Measurements from ENCODE around the gene CTSL. TPM values are rescaled to one million over a fixed set of nuclear protein-coding genes. Genes with fewer than 3 reads are reported as not detected.
A peak's percentile ranks its signal among the peaks of the same experiment; 100 is the strongest.

The CTSL gene
- total and polyA plus RNA-seq, 2 experiments from 2014 or later = 34.5 to 35.3 TPM

DNA sequence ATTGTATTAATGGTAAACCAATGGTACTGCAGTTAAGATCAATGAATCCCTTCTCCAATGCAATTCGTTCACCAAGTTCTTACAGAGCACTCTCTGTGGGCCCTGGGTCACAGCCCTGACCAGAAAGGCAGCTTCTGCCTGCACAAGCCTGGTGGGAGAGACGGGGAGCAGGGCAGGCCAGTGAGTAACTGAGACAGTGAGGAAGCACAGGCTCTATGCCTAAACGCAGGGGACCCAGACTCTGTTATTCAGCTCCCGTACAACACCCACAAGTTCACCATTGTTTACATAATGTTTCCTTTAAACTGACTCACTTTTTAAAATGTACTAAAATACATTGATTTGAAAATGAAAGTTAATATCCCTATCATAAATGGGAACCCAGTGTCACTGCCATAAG lies 40.5 kb upstream of the CTSL start:
- Histone ChIP-seq H3K4me3 (no peak overlapping the region), H4K20me1 (replicated peaks; ENCODE audit: insufficient read depth) (no peaks in the 10 kb centered on the region; the same call in none of the 2 replicates), H2AFZ (no peak overlapping the region), H3K4me2 (no peak overlapping the region), H3F3A (replicated peaks; ENCODE audit: low read depth) (no peaks in the 10 kb centered on the region), H3K9me2 (ENCODE audit: insufficient read depth) (no peaks in the 10 kb centered on the region), H3K4me1 (ENCODE audit: insufficient read depth) (0 out of 2 replicates have a peak, but pooled peaks cover 4% of the 10 kb centered on the region), H3K27ac (ENCODE audit: low read depth) (no peak overlapping the region), H3K36me3 (ENCODE audit: insufficient read depth) (peaks cover 20% of the 10 kb centered on the region), H3K27me3 (ENCODE audit: insufficient read depth) (no peaks in the 10 kb centered on the region), H3K79me2 (replicated peaks; ENCODE audit: insufficient read depth) (peaks cover 25% of the 10 kb centered on the region)
- TF ChIP-seq ETS1 (IDR thresholded peaks at IDR 0.05) (no peak), POLR2AphosphoS5 (IDR thresholded peaks at IDR 0.05; ENCODE audit: low read depth) (no peak), EZH2 (IDR thresholded peaks at IDR 0.05; ENCODE audit: low read depth, unreplicated experiment) (no peak), ZNF462 (CRISPR knock-in tag; IDR thresholded peaks at IDR 0.05) (no peak), ZNF331 (CRISPR knock-in tag; IDR thresholded peaks at IDR 0.05; ENCODE audit: low read depth) (no peak), ZNF114 (CRISPR knock-in tag; IDR thresholded peaks at IDR 0.05) (no peak), NANOG (IDR thresholded peaks at IDR 0.05; ENCODE audit: borderline replicate concordance) (no peak)
- TF ChIP-seq, protein P1, sequence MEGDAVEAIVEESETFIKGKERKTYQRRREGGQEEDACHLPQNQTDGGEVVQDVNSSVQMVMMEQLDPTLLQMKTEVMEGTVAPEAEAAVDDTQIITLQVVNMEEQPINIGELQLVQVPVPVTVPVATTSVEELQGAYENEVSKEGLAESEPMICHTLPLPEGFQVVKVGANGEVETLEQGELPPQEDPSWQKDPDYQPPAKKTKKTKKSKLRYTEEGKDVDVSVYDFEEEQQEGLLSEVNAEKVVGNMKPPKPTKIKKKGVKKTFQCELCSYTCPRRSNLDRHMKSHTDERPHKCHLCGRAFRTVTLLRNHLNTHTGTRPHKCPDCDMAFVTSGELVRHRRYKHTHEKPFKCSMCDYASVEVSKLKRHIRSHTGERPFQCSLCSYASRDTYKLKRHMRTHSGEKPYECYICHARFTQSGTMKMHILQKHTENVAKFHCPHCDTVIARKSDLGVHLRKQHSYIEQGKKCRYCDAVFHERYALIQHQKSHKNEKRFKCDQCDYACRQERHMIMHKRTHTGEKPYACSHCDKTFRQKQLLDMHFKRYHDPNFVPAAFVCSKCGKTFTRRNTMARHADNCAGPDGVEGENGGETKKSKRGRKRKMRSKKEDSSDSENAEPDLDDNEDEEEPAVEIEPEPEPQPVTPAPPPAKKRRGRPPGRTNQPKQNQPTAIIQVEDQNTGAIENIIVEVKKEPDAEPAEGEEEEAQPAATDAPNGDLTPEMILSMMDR (conservative IDR thresholded peaks at IDR 0.05; ENCODE audit: low read depth in 2 of 2) = no peak
- peaks cover 14% of the 10 kb centered on the region for H3K4me1 Mint-ChIP-seq
- DNase-seq (ENCODE audit: low spot score) = no peak
- no peak overlapping the region for H3K4me3 Mint-ChIP-seq
- no peaks in the 10 kb centered on the region for H3K9me3 Mint-ChIP-seq
- peaks cover 1% of the 10 kb centered on the region for H3K27me3 Mint-ChIP-seq (ENCODE audit: insufficient read depth, low read depth, poor library complexity)
- peaks cover 77% of the 10 kb centered on the region for H3K36me3 Mint-ChIP-seq (ENCODE audit: low read depth)
- peak overlapping the region; percentile 83; the same call in 1 of the 2 replicates for H3K27ac Mint-ChIP-seq
- ATAC-seq = no peak
